MM.1S (cell line): ENCODE data around the gene CNTNAP2.
"Not testable (repeated sequence)": the region's sequence is repeated elsewhere in the genome, so short reads cannot be mapped to it uniquely, and the experiment has no call there.

Experiments used
- DNase-seq: peaks from one replicate; pipeline ENCODE4 v3.0.0-alpha.2; 2015
- H2AFZ ChIP-seq: fragments of 300-600 bp; sonication (generic); 2 replicates; pipeline ENCODE4 v1.6.0; 2016; ENCODE audit warnings: antibody characterized with exemption, low read length
- H3F3A ChIP-seq: fragments of 300-600 bp; sonication (generic); 2 replicates; pipeline ENCODE4 v1.6.1; 2016; ENCODE audit warnings: mild to moderate bottlenecking, antibody characterized with exemption, low read length, moderate library complexity, mixed read lengths; ENCODE audit not compliant: insufficient read depth
- H3K27ac ChIP-seq: fragments of 300-600 bp; sonication (generic); 2 replicates; pipeline ENCODE4 v1.5.1; 2016; ENCODE audit warnings: mild to moderate bottlenecking, low read length
- H3K27me3 ChIP-seq: fragments of 300-600 bp; sonication (generic); replicated peaks from 2 replicates; pipeline ENCODE4 v1.6.0; 2016; ENCODE audit warnings: low read length; ENCODE audit not compliant: insufficient read depth
- H3K36me3 ChIP-seq: fragments of 300-600 bp; sonication (generic); replicated peaks from 2 replicates; pipeline ENCODE4 v1.6.1; 2016; ENCODE audit warnings: mild to moderate bottlenecking, low read length, mixed read lengths; ENCODE audit not compliant: insufficient read depth
- H3K4me1 ChIP-seq: fragments of 300-600 bp; sonication (generic); 2 replicates; pipeline ENCODE4 v1.6.1; 2016; ENCODE audit warnings: low read length, mixed read lengths
- H3K4me2 ChIP-seq: fragments of 300-600 bp; sonication (generic); 2 replicates; pipeline ENCODE4 v1.6.0; 2016; ENCODE audit warnings: low read depth, low read length
- H3K4me3 ChIP-seq: fragments of 300-600 bp; sonication (generic); 2 replicates; pipeline ENCODE4 v1.5.1; 2016; ENCODE audit warnings: low read length, mixed read lengths
- H3K79me2 ChIP-seq: fragments of 300-600 bp; sonication (generic); 2 replicates; pipeline ENCODE4 v1.6.1; 2016; ENCODE audit warnings: mixed run types, low read length, mixed read lengths
- H3K9ac ChIP-seq: fragments of 300-600 bp; sonication (generic); 2 replicates; pipeline ENCODE4 v1.6.1; 2016; ENCODE audit warnings: low read length, mixed read lengths
- H3K9me2 ChIP-seq: fragments of 300-600 bp; sonication (generic); replicated peaks from 2 replicates; pipeline ENCODE4 v1.6.1; 2016; ENCODE audit warnings: mild to moderate bottlenecking, low read length, mixed read lengths; ENCODE audit not compliant: insufficient read depth
- H3K9me3 ChIP-seq: fragments of 300-600 bp; sonication (generic); replicated peaks from 2 replicates; pipeline ENCODE4 v1.6.1; 2016; ENCODE audit warnings: mild to moderate bottlenecking, low read length, mixed read lengths; ENCODE audit not compliant: insufficient read depth
- H4K20me1 ChIP-seq: fragments of 300-600 bp; sonication (generic); 2 replicates; pipeline ENCODE4 v1.6.1; 2016; ENCODE audit warnings: mild to moderate bottlenecking, low read length, moderate library complexity, mixed read lengths; ENCODE audit not compliant: insufficient read depth
- EZH2 ChIP-seq: fragments of 300-600 bp; sonication (generic); optimal IDR thresholded peaks from 2 replicates; pipeline ENCODE3; 2017; ENCODE audit warnings: low read depth, mild to moderate bottlenecking, antibody characterized with exemption, low read length, mixed read lengths
- EZH2phosphoT487 ChIP-seq: fragments of 300-600 bp; sonication (generic); IDR thresholded peaks from 2 replicates; pipeline ENCODE4 v1.6.1; 2018; ENCODE audit warnings: antibody characterized with exemption, low read length
- TF ChIP-seq, protein P1 (sequence below): fragments of 300-600 bp; sonication (generic); IDR thresholded peaks from 2 replicates; pipeline ENCODE4 v1.5.1; 2016; ENCODE audit warnings: antibody characterized with exemption, low read length, mixed read lengths

CNTNAP2 gene

GRCh38 chr7:147796581-147796980 is 1680.0 kb downstream of the CNTNAP2 start:
- no peak overlapping the region for H3K4me2 ChIP-seq
- no peaks in the 10 kb centered on the region for H3K9me2 ChIP-seq
- H4K20me1 ChIP-seq: no peaks in the 10 kb centered on the region
- H3K9me3 ChIP-seq: no peaks in the 10 kb centered on the region
- no peaks in the 10 kb centered on the region for H3K27me3 ChIP-seq
- no peaks in the 10 kb centered on the region for H3K4me1 ChIP-seq
- H3K79me2 ChIP-seq: no peaks in the 10 kb centered on the region
- H3K9ac ChIP-seq: no peak overlapping the region
- H3K4me3 ChIP-seq: no peak overlapping the region
- no peak overlapping the region for H3K27ac ChIP-seq
- TF ChIP-seq, protein P1, sequence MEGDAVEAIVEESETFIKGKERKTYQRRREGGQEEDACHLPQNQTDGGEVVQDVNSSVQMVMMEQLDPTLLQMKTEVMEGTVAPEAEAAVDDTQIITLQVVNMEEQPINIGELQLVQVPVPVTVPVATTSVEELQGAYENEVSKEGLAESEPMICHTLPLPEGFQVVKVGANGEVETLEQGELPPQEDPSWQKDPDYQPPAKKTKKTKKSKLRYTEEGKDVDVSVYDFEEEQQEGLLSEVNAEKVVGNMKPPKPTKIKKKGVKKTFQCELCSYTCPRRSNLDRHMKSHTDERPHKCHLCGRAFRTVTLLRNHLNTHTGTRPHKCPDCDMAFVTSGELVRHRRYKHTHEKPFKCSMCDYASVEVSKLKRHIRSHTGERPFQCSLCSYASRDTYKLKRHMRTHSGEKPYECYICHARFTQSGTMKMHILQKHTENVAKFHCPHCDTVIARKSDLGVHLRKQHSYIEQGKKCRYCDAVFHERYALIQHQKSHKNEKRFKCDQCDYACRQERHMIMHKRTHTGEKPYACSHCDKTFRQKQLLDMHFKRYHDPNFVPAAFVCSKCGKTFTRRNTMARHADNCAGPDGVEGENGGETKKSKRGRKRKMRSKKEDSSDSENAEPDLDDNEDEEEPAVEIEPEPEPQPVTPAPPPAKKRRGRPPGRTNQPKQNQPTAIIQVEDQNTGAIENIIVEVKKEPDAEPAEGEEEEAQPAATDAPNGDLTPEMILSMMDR: no peak
- TF ChIP-seq EZH2phosphoT487 (no peak), EZH2 (no peak)
- no peaks in the 10 kb centered on the region for H3K36me3 ChIP-seq
- H2AFZ ChIP-seq: no peak overlapping the region
- no peak for DNase-seq
- no peaks in the 10 kb centered on the region for H3F3A ChIP-seq

DNA sequence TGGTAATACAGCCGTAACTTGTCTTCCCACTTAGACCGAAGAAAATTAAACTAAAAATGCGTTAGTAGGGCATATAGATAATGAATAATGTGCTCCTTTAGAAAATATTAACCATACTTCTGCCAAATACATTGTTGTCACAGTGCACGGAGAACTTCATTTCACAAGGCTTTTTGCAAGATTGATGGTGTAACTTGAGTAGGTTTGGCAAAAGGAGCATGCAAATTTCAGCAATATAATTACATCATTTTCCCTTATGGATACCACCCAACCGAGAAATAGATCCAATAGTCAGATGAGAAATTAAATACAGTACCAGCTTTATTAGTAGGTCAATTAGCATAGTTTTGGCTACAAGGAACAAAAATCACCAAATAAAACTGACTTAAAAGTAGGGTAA is 1681.4 kb downstream of the CNTNAP2 start:
- H3K27ac ChIP-seq: no peak overlapping the region
- H3F3A ChIP-seq: no peaks in the 10 kb centered on the region
- no peak for DNase-seq
- H3K4me2 ChIP-seq: no peak overlapping the region
- no peaks in the 10 kb centered on the region for H3K9me2 ChIP-seq
- no peak overlapping the region for H3K9ac ChIP-seq
- no peak overlapping the region for H3K4me3 ChIP-seq
- TF ChIP-seq EZH2phosphoT487: no peak
- no peak for TF ChIP-seq EZH2
- TF ChIP-seq, protein P1: no peak
- no peaks in the 10 kb centered on the region for H3K79me2 ChIP-seq
- no peaks in the 10 kb centered on the region for H3K36me3 ChIP-seq
- H3K27me3 ChIP-seq: no peaks in the 10 kb centered on the region
- H3K4me1 ChIP-seq: no peaks in the 10 kb centered on the region
- H3K9me3 ChIP-seq: no peaks in the 10 kb centered on the region
- H4K20me1 ChIP-seq: no peaks in the 10 kb centered on the region
- H2AFZ ChIP-seq: no peak overlapping the region

GRCh38 chr7:147801762-147802161 is 1685.2 kb downstream of the CNTNAP2 start:
- not testable (repeated sequence) for H2AFZ ChIP-seq, H3K4me1 ChIP-seq, H3F3A ChIP-seq, H3K9ac ChIP-seq, H3K27me3 ChIP-seq, H3K27ac ChIP-seq, H3K9me3 ChIP-seq, H3K79me2 ChIP-seq, DNase-seq, H3K36me3 ChIP-seq, H4K20me1 ChIP-seq, H3K4me3 ChIP-seq, H3K4me2 ChIP-seq, H3K9me2 ChIP-seq

DNA sequence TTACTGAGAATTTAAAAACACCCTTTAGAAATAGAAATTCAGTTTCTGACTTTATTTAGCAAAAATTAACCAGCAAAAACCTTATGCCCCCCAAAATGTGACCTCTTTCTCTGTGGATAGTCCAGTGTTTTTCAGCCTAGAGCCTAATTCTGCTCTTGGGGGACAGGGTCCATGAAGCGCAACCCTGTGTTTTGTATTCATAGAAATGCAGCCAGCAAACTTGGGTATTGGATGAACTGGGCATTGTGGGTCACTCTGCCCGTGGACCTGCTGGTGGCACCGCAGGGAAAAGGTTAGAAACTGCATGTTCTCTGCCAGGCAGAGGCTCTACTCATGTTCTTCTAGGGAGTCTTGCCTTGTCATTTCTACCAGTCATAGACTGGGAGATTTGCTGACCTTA is 1686.5 kb downstream of the CNTNAP2 start:
- no peaks in the 10 kb centered on the region for H3K9me3 ChIP-seq
- H3K9me2 ChIP-seq: no peaks in the 10 kb centered on the region
- H3K27me3 ChIP-seq: no peaks in the 10 kb centered on the region
- no peak overlapping the region for H3K9ac ChIP-seq
- no peak overlapping the region for H3K4me3 ChIP-seq
- H4K20me1 ChIP-seq: no peaks in the 10 kb centered on the region
- H3K27ac ChIP-seq: no peak overlapping the region
- H3K36me3 ChIP-seq: no peaks in the 10 kb centered on the region
- no peak for DNase-seq
- TF ChIP-seq, protein P1: no peak
- no peak for TF ChIP-seq EZH2phosphoT487
- TF ChIP-seq EZH2: no peak
- no peaks in the 10 kb centered on the region for H3F3A ChIP-seq
- H2AFZ ChIP-seq: no peak overlapping the region
- no peak overlapping the region for H3K4me2 ChIP-seq
- H3K79me2 ChIP-seq: no peaks in the 10 kb centered on the region
- H3K4me1 ChIP-seq: no peaks in the 10 kb centered on the region
